Mucosa of descending colon (tissue), 3 donors: ENCODE data around the gene CASTOR1. TPM values are rescaled to one million over a fixed set of nuclear protein-coding genes. Genes with fewer than 3 reads are reported as not detected.

ENCODE experiments used
- ATAC-seq: fragments of 200-7000 bp; cut with Tn5 transposase; one replicate; pipeline ENCODE4 v1.9.1; 2020; ENCODE audit warnings: mild to moderate bottlenecking, moderate library complexity
- DNase-seq, 3 donors: peaks; one replicate each; pipeline ENCODE4 v3.0.0-alpha.2; 2020
- H3K36me3 ChIP-seq: fragments of 200-600 bp; one replicate; pipeline ENCODE4 v1.8.0; 2021; ENCODE audit warnings: low read depth, mild to moderate bottlenecking
- H3K4me1 ChIP-seq: fragments of 200-600 bp; one replicate; pipeline ENCODE4 v1.8.0; 2021; ENCODE audit warnings: low read depth, mild to moderate bottlenecking
- H3K4me3 ChIP-seq: fragments of 200-600 bp; one replicate; pipeline ENCODE4 v1.8.0; 2021; ENCODE audit warnings: mild to moderate bottlenecking
- H3K9me3 ChIP-seq: fragments of 200-600 bp; one replicate; pipeline ENCODE4 v1.8.0; 2021; ENCODE audit warnings: mild to moderate bottlenecking
- intact Hi-C, 2 donors: fragments of 100-400 bp; cut with DNase I in 1 of 2; cut with micrococcal nuclease in 1 of 2; formaldehyde crosslinking; loops; one replicate each; pipeline versions ENCODE4 v1.11.0 to v1.11.1; 2022; cut with DNase I, micrococcal nuclease
- total RNA-seq, 3 donors: library from RNA; stranded (reverse); fragmentation: NEBNext Ultra II Directional in 2 of 3; extraction: Animal tissue kit (Norgen Biotek cat#: 25700) in 2 of 3; gene quantifications; one replicate each; pipeline versions ENCODE4 v1.2.1 to v1.2.4, GENCODE V29; 2021 to 2023
- TF ChIP-seq, protein P1 (sequence below): fragments of 200-600 bp; IDR thresholded peaks from one replicate; pipeline ENCODE4 v1.8.0; 2022; ENCODE audit warnings: antibody characterized with exemption, mild to moderate bottlenecking
- donor health status: DM: no; HTN: no; CAD: no; lungs with moderate emphysema.
- donor health status: DM: no; HTN: no; CAD: no.
- donor health status: DM: no; HTN: yes; CAD: no.

The CASTOR1 gene
- total RNA-seq, 3 donors from 2014 or later = 6.1 to 8.4 (median 7.6) TPM

DNA sequence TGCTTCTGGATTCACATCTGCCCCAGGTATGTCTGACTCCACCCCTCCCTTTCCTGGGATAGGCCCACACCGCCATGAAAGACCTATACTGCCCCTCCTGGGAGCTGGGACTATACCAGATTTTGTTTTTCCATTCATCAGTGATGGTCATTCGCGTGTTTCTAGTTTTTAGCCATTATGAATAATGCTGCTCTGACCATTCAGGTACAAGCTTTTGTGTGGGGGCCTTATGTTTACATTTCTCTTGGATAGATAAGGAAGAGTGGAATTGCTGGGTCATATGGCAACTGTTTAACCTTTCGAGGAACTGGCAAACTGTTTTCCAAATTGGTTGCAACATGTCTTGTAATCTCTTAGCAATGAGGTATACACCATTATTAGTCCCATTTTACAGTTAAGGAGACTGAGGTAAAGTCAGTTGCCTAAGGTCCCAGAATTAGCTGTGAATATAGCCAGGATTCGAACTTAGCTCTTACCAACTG lies 38.6 kb upstream of the CASTOR1 start:
- DNase-seq (no peak), ATAC-seq (peak; percentile 34)
- Histone ChIP-seq H3K4me3 (no peak overlapping the region), H3K36me3 (no peaks in the 10 kb centered on the region), H3K4me1 (peaks cover 39% of the 10 kb centered on the region), H3K9me3 (no peaks in the 10 kb centered on the region)
- TF ChIP-seq, protein P1, sequence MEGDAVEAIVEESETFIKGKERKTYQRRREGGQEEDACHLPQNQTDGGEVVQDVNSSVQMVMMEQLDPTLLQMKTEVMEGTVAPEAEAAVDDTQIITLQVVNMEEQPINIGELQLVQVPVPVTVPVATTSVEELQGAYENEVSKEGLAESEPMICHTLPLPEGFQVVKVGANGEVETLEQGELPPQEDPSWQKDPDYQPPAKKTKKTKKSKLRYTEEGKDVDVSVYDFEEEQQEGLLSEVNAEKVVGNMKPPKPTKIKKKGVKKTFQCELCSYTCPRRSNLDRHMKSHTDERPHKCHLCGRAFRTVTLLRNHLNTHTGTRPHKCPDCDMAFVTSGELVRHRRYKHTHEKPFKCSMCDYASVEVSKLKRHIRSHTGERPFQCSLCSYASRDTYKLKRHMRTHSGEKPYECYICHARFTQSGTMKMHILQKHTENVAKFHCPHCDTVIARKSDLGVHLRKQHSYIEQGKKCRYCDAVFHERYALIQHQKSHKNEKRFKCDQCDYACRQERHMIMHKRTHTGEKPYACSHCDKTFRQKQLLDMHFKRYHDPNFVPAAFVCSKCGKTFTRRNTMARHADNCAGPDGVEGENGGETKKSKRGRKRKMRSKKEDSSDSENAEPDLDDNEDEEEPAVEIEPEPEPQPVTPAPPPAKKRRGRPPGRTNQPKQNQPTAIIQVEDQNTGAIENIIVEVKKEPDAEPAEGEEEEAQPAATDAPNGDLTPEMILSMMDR = no peak
- intact Hi-C loops = no loop called here

DNA sequence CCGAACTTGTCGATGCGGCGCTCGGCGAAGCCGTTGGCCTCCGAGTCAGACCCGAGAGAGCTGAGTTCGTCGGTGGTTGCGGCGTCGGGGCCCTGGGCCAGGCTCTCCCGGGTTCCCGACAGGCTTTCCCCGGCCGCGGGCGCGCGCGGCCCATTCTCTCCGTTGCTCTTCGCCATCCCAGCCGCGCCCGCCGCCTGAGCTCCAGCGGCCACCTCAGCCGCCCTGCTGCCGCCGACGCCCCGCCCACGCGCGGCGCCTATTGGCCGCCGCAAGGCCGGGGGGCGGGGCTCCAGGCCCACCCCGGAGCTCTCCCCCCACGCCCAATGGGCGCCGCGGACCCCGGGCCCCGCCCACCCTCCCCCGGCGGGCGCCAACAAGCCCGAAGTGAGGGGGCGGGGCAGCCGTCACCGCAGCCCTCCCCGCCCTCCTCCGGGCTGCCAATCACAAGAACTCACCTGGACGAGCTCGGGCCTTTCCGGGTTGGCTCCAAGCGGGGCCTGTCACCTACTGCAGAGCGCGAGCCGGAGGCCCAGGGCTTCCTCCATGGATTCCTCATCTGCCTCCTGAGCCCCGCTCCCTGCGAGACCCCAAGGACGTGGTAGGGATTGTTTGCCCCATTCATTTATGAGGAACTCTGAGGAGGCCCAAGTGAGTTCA lies 37.5 kb upstream of the CASTOR1 start, which contains the start of gene TBC1D10A:
Gene TBC1D10A, minus strand, starts transcription at position 236 of the 657 bp plus-strand sequence. Its CDS starts 60 bp downstream, at position 176.
- Histone ChIP-seq H3K36me3 (no peaks in the 10 kb centered on the region), H3K4me1 (peaks cover 33% of the 10 kb centered on the region), H3K4me3 (peak within 1 kb of the TSS; percentile 75), H3K9me3 (no peaks in the 10 kb centered on the region)
- TF ChIP-seq, protein P1 = no peak
- DNase-seq (peak; percentile 96 to 97 (median 96)), ATAC-seq (peak; percentile 93)
- intact Hi-C loops = no loop called here

DNA sequence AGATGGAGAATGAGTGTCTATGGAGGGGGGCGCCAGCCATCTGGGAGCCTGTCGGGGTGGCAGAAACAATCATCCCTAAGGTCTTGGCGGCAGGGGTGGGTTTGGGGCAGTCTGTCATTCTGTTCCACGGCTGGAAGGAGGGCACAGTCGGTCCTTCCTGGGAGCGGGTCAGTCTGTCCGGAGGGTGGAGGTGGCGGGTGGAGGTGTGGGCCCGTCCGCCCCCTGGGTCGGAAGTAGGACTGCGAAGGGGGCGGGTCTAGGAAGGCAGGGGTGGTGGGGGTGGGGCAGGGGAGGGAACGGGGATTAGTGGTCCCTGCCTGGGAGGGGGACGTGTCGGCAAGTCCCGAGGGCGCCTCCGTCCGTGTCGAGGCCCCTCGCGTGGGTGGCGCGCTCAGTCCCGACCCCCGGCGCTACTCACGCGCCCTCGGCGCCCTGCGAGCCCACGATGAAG lies 37.0 kb upstream of the CASTOR1 start:
- TF ChIP-seq, protein P1 = no peak
- peak overlapping the region; percentile 75 for H3K4me3 ChIP-seq
- peaks cover 33% of the 10 kb centered on the region for H3K4me1 ChIP-seq
- H3K36me3 ChIP-seq = no peaks in the 10 kb centered on the region
- DNase-seq (peak; percentile 64 to 77 (median 72)), ATAC-seq (peak; percentile 64)
- no peaks in the 10 kb centered on the region for H3K9me3 ChIP-seq
- intact Hi-C loops = no loop called here

DNA sequence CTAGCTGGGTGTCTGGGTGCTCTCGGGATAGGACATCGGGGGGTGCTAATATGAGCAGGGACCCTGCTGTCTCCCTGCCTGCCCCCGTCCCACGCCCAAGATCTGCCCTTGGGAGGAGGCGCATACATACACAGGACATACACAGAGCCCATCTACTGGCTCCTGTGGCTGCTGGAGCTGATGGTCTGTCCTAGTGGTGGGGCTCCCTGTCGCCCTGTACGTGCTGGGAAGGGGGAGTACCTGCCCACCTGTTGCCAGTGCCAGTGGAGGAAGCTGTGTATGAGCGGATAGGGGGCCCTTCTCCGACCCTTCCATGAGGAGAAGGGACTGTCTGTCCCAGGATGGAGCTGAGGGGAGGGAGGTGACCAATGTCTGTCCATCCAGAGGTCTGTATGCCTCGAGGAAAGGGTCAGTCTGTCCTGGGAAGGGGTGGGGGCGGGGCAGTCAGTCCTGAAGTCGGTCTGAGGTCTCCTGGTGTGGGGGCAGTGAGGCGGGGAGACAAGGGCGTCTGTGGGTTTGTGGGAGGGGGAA lies 36.5 kb upstream of the CASTOR1 start:
- Histone ChIP-seq H3K4me3 (peak overlapping the region; percentile 75), H3K9me3 (no peaks in the 10 kb centered on the region), H3K4me1 (peaks cover 35% of the 10 kb centered on the region), H3K36me3 (no peaks in the 10 kb centered on the region)
- TF ChIP-seq, protein P1 = no peak
- DNase-seq (peak in 1 of 3 donors; percentile 46), ATAC-seq (no peak)
- intact Hi-C loops = no loop called here

DNA sequence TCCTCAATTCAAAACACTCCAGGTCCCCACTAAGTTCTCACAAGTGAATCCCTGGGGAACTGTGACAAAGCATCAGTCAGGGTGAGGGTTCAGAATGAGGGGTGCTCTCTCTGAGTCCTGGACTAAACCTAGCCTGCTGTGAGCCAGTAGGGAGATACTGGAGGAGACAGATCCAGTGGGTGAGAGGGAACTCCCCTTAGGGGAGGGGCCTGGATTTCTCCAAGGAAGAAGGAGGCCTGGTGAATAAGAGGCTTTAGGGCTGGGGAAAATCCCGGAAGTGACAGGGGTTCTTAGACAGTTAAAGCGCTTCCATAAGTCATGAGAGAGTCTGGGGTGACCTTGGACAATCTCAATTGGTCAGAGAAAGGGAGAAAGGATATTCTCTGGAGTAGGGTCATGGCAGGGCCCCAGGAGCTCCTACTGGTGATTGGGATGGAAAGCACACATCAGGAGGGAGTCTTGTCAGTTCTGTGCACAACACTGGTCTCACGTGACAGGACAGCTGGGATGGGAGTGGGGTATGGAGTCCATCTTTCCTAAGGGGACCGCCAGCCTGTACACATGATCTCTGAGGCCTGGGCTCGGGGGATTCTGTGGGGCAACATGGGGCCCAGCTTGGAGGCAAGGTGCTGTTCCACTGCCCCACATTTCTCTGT lies 35.9 kb upstream of the CASTOR1 start:
- Histone ChIP-seq H3K4me3 (peak overlapping the region; percentile 75), H3K36me3 (no peaks in the 10 kb centered on the region), H3K4me1 (peaks cover 37% of the 10 kb centered on the region), H3K9me3 (no peaks in the 10 kb centered on the region)
- intact Hi-C loops = no loop called here
- TF ChIP-seq, protein P1 = no peak
- DNase-seq = peak in 1 of 3 donors; percentile 81
- peak; percentile 54 for ATAC-seq
